Heart right ventricle (tissue), 16 donors: ENCODE measurements around the gene MYO10. TPM values are rescaled to one million over a fixed set of nuclear protein-coding genes. Genes with fewer than 3 reads are reported as not detected.

Experiments used
- ATAC-seq, 8 donors: fragments of 200-7000 bp; cut with Tn5 transposase; one replicate each; pipeline ENCODE4 v1.9.1; 2020; ENCODE audit warnings: mild to moderate bottlenecking in 8 of 8, moderate library complexity in 8 of 8, moderate number of reproducible peaks in 1 of 8
- DNase-seq, 2 donors: peaks; one replicate each; pipeline ENCODE4 v3.0.0-alpha.2; 2020
- H3K27ac ChIP-seq, 10 donors: fragments of 200-600 bp; sonication (generic) in 2 of 10; one replicate each; pipeline versions ENCODE4 v1.5.0 to v1.8.0; 2020 to 2022; ENCODE audit warnings: mild to moderate bottlenecking in 3 of 10
- H3K27me3 ChIP-seq, 7 donors: fragments of 200-600 bp; one replicate each; pipeline ENCODE4 v1.8.0; 2021 to 2022; ENCODE audit warnings: mild to moderate bottlenecking in 2 of 7
- H3K36me3 ChIP-seq, 9 donors: fragments of 200-600 bp; sonication (generic) in 1 of 9; one replicate each; pipeline versions ENCODE4 v1.5.0 to v1.8.0; 2020 to 2022; ENCODE audit warnings: mild to moderate bottlenecking in 2 of 9
- H3K4me1 ChIP-seq, 9 donors: fragments of 200-600 bp; sonication (generic) in 1 of 9; one replicate each; pipeline versions ENCODE4 v1.5.0 to v1.8.0; 2020 to 2022; ENCODE audit warnings: mild to moderate bottlenecking in 4 of 9
- H3K4me3 ChIP-seq, 10 donors: fragments of 200-600 bp; sonication (generic) in 2 of 10; one replicate each; pipeline versions ENCODE4 v1.5.0 to v1.8.0; 2020 to 2022; ENCODE audit warnings: mild to moderate bottlenecking in 7 of 10, moderate library complexity in 2 of 10
- H3K9me3 ChIP-seq, 11 donors: fragments of 200-600 bp in 10 of 11; sonication (generic) in 2 of 11; one replicate each; pipeline versions ENCODE4 v1.5.0 to v1.8.0; 2013 to 2022; ENCODE audit warnings: mild to moderate bottlenecking in 2 of 11, control low read depth in 1 of 11, moderate library complexity in 1 of 11
- CTCF ChIP-seq, 9 donors: fragments of 200-600 bp; sonication (generic) in 2 of 9; IDR thresholded peaks; one replicate each; pipeline versions ENCODE4 v1.5.0 to v1.8.0; 2021 to 2022; ENCODE audit warnings: antibody characterized with exemption in 9 of 9, mild to moderate bottlenecking in 5 of 9, moderate library complexity in 1 of 9
- WGBS, 2 donors: extraction: QIAGEN DNeasy Blood & Tissue Kit; methylation state at CpG; one replicate each; pipeline ENCODE4 v1.1.7; 2013; ENCODE audit warnings: inconsistent platforms in 1 of 2; 5-methylcytosine and 5-hydroxymethylcytosine counted together
- intact Hi-C, 10 donors: fragments of 100-400 bp; cut with DNase I; formaldehyde crosslinking; loops; one replicate each; pipeline versions ENCODE4 v1.11.1 to v1.14.2; 2022
- polyA plus RNA-seq, 2 donors: library from polyadenylated mRNA; stranded (reverse); fragments of 200-250 nt; gene quantifications; one replicate each; pipeline ENCODE4 v1.2.3, GENCODE V29; 2013
- total RNA-seq, 10 donors: library from RNA; stranded (reverse); fragmentation: NEBNext Ultra II Directional in 3 of 10; extraction: Animal tissue kit (Norgen Biotek cat#: 25700) in 3 of 10; gene quantifications; one replicate each; pipeline versions ENCODE4 v1.2.1 to v1.2.4, GENCODE V29; 2021 to 2023
- donor health status: Arrhythmogenic right ventricular cardiomyopathy.
- donor health status: ischemic (EF 13 %, LVEDD 7.1; RV severe dilation, severe dysfunction).
- donor health status: healthy with polysubstance abuse.
- donor health status: DM: no; HTN: yes; CAD: no.
- donor health status: DM: no; HTN: no; CAD: no.
- donor health status: ischemic (EF 25% LVEDD 6.9; RV normal size, moderate dysfunction).
- donor health status: ischemic (EF 25% LVEDD 5.7; RV mildly dilated, moderate dysfunction).
- donor health status: healthy.
- donor health status: DM: yes; HTN: yes; CAD: no.
- donor health status: Ischemic cardiomyopathy.
- donor health status: ischemic (EF 35%, LVEDD 5.7; RV mildly dilated, moderate dysfunction).
- donor health status: nonischemic (EF 11% LVEDD 7.7; RV severe dilation, severe dysfunction).
- donor health status: DM: yes; HTN: yes; CAD: no.
- donor health status: PGD.
- donor health status: ischemic (EF 29% LVEDD 5.4; RV normal size, mild dysfunction).
- donor health status: nonischemic (EF 23%, LVEDD 6.1; RV moderate dilation, normal function).

Gene MYO10
- total and polyA plus RNA-seq, 12 donors, result 1.2 to 8.2 (median 4.6) TPM

- ATAC-seq (peak; percentile 13 to 59 (median 34)), DNase-seq (no peak)
- Histone ChIP-seq H3K36me3 (peaks cover 0 to 51% (median 0%) of the 10 kb centered on the region in 9 donors), H3K27ac (peak overlapping the region in 7 of 10 donors; percentile 33 to 74 (median 53)), H3K4me1 (peaks cover 0 to 44% (median 26%) of the 10 kb centered on the region in 9 donors), H3K9me3 (no peaks in the 10 kb centered on the region), H3K4me3 (peak overlapping the region in 3 of 10 donors; percentile 11 to 17 (median 15)), H3K27me3 (no peaks in the 10 kb centered on the region)
- 77 to 83% methylated on average over 19 of the region's 19 CpGs for WGBS, 2 donors
- intact Hi-C loops, result loop anchor here in 8 of 10 donors (2.0 to 10.0 kb wide), 10 partner anchors 39 to 322 kb away; partner anchors contain the start of gene ZNF622 (in 3 of the 8)
- TF ChIP-seq CTCF (IDR thresholded peaks at IDR 0.05), result no peak
Observed at GRCh38 chr5:16666130-16666882, 269.8 kb downstream of the MYO10 start.

DNA sequence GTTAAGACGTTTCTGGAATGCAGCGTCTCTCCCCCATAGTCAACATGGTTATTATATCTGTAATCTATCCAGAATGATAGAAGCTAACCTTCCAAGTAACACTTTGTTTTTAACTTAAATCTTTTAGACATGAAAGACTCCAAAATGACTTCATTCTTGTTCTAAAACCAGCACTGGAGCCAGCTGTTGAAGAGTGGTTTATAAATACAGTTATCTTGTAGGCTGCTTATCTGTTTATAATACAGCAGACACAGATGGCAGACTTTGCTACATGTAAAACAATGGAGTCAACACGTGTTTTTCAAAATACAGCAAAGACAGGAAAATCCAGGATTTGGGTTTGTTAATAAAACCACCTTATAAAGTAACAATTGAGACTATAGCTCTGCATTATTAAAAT is 270.5 kb downstream of the MYO10 start:
- ATAC-seq (no peak), DNase-seq (no peak)
- H3K9me3 ChIP-seq, result no peaks in the 10 kb centered on the region
- H3K4me1 ChIP-seq, result peaks cover 0 to 44% (median 26%) of the 10 kb centered on the region in 9 donors
- intact Hi-C loops, result loop anchor here in 8 of 10 donors (5.0 to 10.0 kb wide), 9 partner anchors 38 to 321 kb away; partner anchors contain the start of gene ZNF622 (in 2 of the 8)
- H3K36me3 ChIP-seq, result peaks cover 0 to 44% (median 0%) of the 10 kb centered on the region in 9 donors
- TF ChIP-seq CTCF (IDR thresholded peaks at IDR 0.05), result no peak
- no peaks in the 10 kb centered on the region for H3K27me3 ChIP-seq
- WGBS, 2 donors, result 39 to 41% methylated on average over 3 of the region's 3 CpGs
- H3K27ac ChIP-seq, result no peak overlapping the region
- no peak overlapping the region for H3K4me3 ChIP-seq

DNA sequence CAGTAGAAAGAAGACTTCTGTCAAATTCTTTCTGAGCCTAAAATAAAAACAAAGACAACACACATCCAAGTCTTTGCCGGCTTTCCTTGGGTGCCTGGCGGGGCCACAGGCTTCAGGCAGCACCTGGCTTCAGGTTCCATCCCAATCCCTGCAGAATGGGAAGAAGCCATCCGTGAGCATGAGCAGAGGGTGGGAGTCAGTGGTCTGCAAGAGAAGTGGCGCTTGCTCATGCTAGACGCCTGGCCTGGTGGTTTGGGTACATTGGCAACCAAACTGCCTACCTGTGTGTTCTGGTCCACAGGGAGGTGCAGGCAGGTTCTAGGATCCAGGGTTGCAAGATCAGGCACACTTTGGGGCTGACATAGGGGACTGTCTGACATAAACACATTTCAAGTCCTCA is 271.7 kb downstream of the MYO10 start:
- 98% methylated on average over 5 of the region's 5 CpGs for WGBS, 2 donors
- Histone ChIP-seq H3K36me3 (peaks cover 0 to 40% (median 0%) of the 10 kb centered on the region in 9 donors), H3K9me3 (no peaks in the 10 kb centered on the region), H3K27me3 (no peaks in the 10 kb centered on the region), H3K4me3 (no peak overlapping the region), H3K27ac (no peak overlapping the region), H3K4me1 (peaks cover 0 to 37% (median 26%) of the 10 kb centered on the region in 9 donors)
- DNase-seq (no peak), ATAC-seq (no peak)
- TF ChIP-seq CTCF (IDR thresholded peaks at IDR 0.05), result no peak
- intact Hi-C loops, result loop anchor here in 7 of 10 donors (5.0 to 10.0 kb wide), 5 partner anchors 37 to 320 kb away; no protein-coding TSS in a partner anchor

DNA sequence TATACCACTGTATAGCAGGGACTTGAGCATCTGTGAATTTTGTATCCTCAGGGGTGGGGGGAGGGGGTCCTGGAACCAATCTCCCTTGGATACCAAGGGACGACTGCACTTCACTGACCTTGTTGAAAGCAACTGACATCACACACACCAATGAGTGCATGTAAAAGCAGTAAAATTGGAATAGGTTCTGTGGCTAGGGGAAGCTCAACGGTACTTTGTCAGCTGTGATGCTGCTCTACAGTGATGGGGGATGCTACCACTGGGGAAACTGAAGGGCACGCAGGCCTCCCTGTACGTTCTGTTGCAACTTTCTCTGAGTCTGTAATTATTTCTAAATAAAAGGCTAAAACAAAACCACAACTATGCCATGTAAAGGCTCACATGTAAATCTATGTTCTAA is 272.2 kb downstream of the MYO10 start:
- WGBS, 2 donors, result 74 to 81% methylated on average over 4 of the region's 4 CpGs
- intact Hi-C loops, result loop anchor here in 7 of 10 donors (5.0 to 10.0 kb wide), 5 partner anchors 37 to 319 kb away; no protein-coding TSS in a partner anchor
- H3K4me1 ChIP-seq, result peaks cover 0 to 33% (median 26%) of the 10 kb centered on the region in 9 donors
- TF ChIP-seq CTCF (IDR thresholded peaks at IDR 0.05), result no peak
- H3K9me3 ChIP-seq, result peaks cover 0 to 4% (median 0%) of the 10 kb centered on the region in 11 donors
- H3K27me3 ChIP-seq, result no peaks in the 10 kb centered on the region
- H3K4me3 ChIP-seq, result no peak overlapping the region
- DNase-seq (no peak), ATAC-seq (no peak)
- H3K27ac ChIP-seq, result no peak overlapping the region
- H3K36me3 ChIP-seq, result peaks cover 0 to 37% (median 0%) of the 10 kb centered on the region in 9 donors
